HepG2 (cell line): Measurements from ENCODE around the gene CDC37. TPM values are rescaled to one million over a fixed set of nuclear protein-coding genes. Genes with fewer than 3 reads are reported as not detected.

Experiments
- ATAC-seq: fragments of 200-7000 bp; cut with Tn5 transposase; 3 replicates; pipeline ENCODE4 v1.9.1; 2020; ENCODE audit warnings: mild to moderate bottlenecking, moderate library complexity
- BruUV-seq: library from RNA; stranded (reverse); fragments of 400-500 nt; replicated peaks from 2 replicates; lab custom pipeline; 2021; lab: Mats Ljungman, UMichigan
- CTCF ChIA-PET: fragments of 300-600 bp; formaldehyde crosslinking; extraction: SDS; loops from one replicate; lab custom pipeline; 2021; ENCODE audit warnings: low total read pairs, inconsistent platforms, low intra/inter-chr PET ratio; lab: Yijun Ruan, JAX
- POLR2A ChIA-PET: fragments of 350-600 bp; sonication (Branson Sonifier 250); formaldehyde crosslinking; loops from one replicate; lab custom pipeline; 2020; ENCODE audit warnings: antibody characterized with exemption, inconsistent platforms; lab: Yijun Ruan, JAX
- DNase-seq: peaks from one replicate; pipeline ENCODE4 v3.0.0-alpha.2; 2015; ENCODE audit warnings: low spot score
- FAIRE-seq: peaks from 3 replicates; lab custom pipeline; 2011; peaks lifted over from hg19 to GRCh38; lab: Jason Lieb, UNC
- H2AFZ ChIP-seq: one replicate; pipeline ENCODE4 v1.6.1; 2011; ENCODE audit warnings: low read length, inconsistent platforms
- H3K27ac ChIP-seq: fragments of 300-600 bp; 3 replicates; pipeline ENCODE4 v1.8.0; 2011; ENCODE audit warnings: mixed run types, mild to moderate bottlenecking, mixed read lengths, low read length, inconsistent platforms; ENCODE audit not compliant: insufficient read depth; ENCODE audit errors: extremely low read length
- H3K27me3 ChIP-seq, 2 experiments: fragments of 200-600 bp in 1 of 2; 2 replicates in 1 of 2; 3 replicates in 1 of 2; pipeline versions ENCODE4 v1.6.0 to v1.8.0; 2011; ENCODE audit warnings: low read length in 2 of 2, mild to moderate bottlenecking in 2 of 2, moderate library complexity in 2 of 2, inconsistent platforms in 1 of 2; ENCODE audit not compliant: insufficient read depth in 2 of 2, control insufficient read depth in 1 of 2
- H3K36me3 ChIP-seq, 2 experiments: fragments of 200-600 bp in 1 of 2; replicated peaks in 1 of 2; 2 replicates in 1 of 2; 3 replicates in 1 of 2; pipeline versions ENCODE4 v1.5.1 to v1.8.0; 2011; ENCODE audit warnings: low read length in 2 of 2, inconsistent platforms in 1 of 2; ENCODE audit not compliant: insufficient read depth in 2 of 2, control insufficient read depth in 1 of 2
- H3K4me1 ChIP-seq: 2 replicates; pipeline ENCODE4 v1.5.1; 2012; ENCODE audit warnings: low read length, inconsistent platforms; ENCODE audit not compliant: insufficient read depth
- H3K4me2 ChIP-seq: 2 replicates; pipeline ENCODE4 v1.6.0; 2011; ENCODE audit warnings: low read depth, low read length, inconsistent platforms
- H3K4me3 ChIP-seq, 3 experiments: fragments of 200-600 bp in 1 of 3; sonication (generic), shearing (Covaris generic) in 1 of 3; replicated peaks in 1 of 3; 2 replicates each; pipeline ENCODE4 v1.5.1; 2011 to 2016; ENCODE audit warnings: low read length in 3 of 3, inconsistent platforms in 2 of 3, low read depth in 2 of 3, mild to moderate bottlenecking in 2 of 3, control low read depth in 1 of 3, mixed read lengths in 1 of 3; ENCODE audit not compliant: insufficient read depth in 1 of 3
- H3K79me2 ChIP-seq: one replicate; pipeline ENCODE4 v1.6.1; 2011; ENCODE audit warnings: low read length, inconsistent platforms; ENCODE audit not compliant: insufficient read depth
- H3K9ac ChIP-seq: 2 replicates; pipeline ENCODE4 v1.6.0; 2011; ENCODE audit warnings: mild to moderate bottlenecking, low read depth, low read length, inconsistent platforms; ENCODE audit not compliant: insufficient read depth
- H3K9me3 ChIP-seq: 2 replicates; pipeline ENCODE4 v1.5.1; 2012; ENCODE audit warnings: mild to moderate bottlenecking, low read length
- H4K20me1 ChIP-seq: 2 replicates; pipeline ENCODE4 v1.6.0; 2011; ENCODE audit warnings: inconsistent platforms, mild to moderate bottlenecking, low read length, moderate library complexity; ENCODE audit not compliant: insufficient read depth
- ELF4 ChIP-seq: sonication (generic); formaldehyde crosslinking; IDR thresholded peaks from 2 replicates; pipeline ENCODE4 v1.5.0; 2020; ENCODE audit warnings: missing genetic modification reagents, mild to moderate bottlenecking, moderate library complexity, borderline replicate concordance
- IKZF5 ChIP-seq: IDR thresholded peaks from 2 replicates; pipeline ENCODE4 v1.6.1; 2018; ENCODE audit warnings: missing genetic modification reagents, mild to moderate bottlenecking, missing compliant biosample characterization
- ZNF691 ChIP-seq: sonication (generic); formaldehyde crosslinking; IDR thresholded peaks from 2 replicates; pipeline ENCODE4 v1.4.0; 2020; ENCODE audit warnings: missing genetic modification reagents, low read depth, mild to moderate bottlenecking, borderline replicate concordance
- ZNF891 ChIP-seq: sonication (generic); formaldehyde crosslinking; IDR thresholded peaks from 2 replicates; pipeline ENCODE4 v1.5.0; 2020; ENCODE audit warnings: mild to moderate bottlenecking, missing genetic modification reagents
- ZXDC ChIP-seq: sonication (generic); formaldehyde crosslinking; IDR thresholded peaks from 2 replicates; pipeline ENCODE4 v1.5.0; 2020; ENCODE audit warnings: mild to moderate bottlenecking, missing genetic modification reagents
- WGBS: methylation state at CpG from one replicate; pipeline ENCODE4 v1.1.6; 2017; ENCODE audit warnings: low lambda C conversion rate; 5-methylcytosine and 5-hydroxymethylcytosine counted together
- in situ Hi-C: cut with HindIII; loops from 2 replicates; pipeline ENCODE4 v1.10.0; 2017; ENCODE audit warnings: low pct_unique_long_range_greater_than_20kb; ENCODE audit not compliant: extremely low pct_ligation_motif_present
- intact Hi-C: fragments of 100-400 bp; cut with micrococcal nuclease; formaldehyde crosslinking; loops from one replicate; pipeline ENCODE4 v1.10.0; 2022; ENCODE audit not compliant: unreplicated experiment
- polyA plus RNA-seq, 8 experiments: library from polyadenylated mRNA; depleted of rRNA in 3 of 8; stranded (reverse) in 7 of 8; unstranded in 1 of 8; fragments of >200 nt; fragmentation: Illumina TruSeq in 4 of 8; extraction: Trizol in 4 of 8; gene quantifications; 2 replicates each; pipeline versions ENCODE4 v1.2.1 to v1.2.3, GENCODE V29; 2011 to 2016; ENCODE audit warnings: low read depth in 4 of 8, missing spikeins in 1 of 8, mixed read lengths in 1 of 8; ENCODE audit not compliant: insufficient read depth in 1 of 8
- total RNA-seq, 5 experiments: library from RNA; depleted of rRNA; stranded (reverse); fragments of >200 nt; fragmentation: Illumina TruSeq; extraction: Trizol; gene quantifications; 2 replicates each; pipeline ENCODE4 v1.2.3, GENCODE V29; 2016; ENCODE audit warnings: low read depth in 1 of 5

CDC37 gene
- total and polyA plus RNA-seq, 2 of the 13 experiments (the other 11 are each of a cell fraction or from before 2014, with no cell fraction given): 158 to 177 TPM

- H3K9me3 ChIP-seq: no peaks in the 10 kb centered on the region
- FAIRE-seq (no peak), DNase-seq (no peak), ATAC-seq (no peak)
- H3K4me2 ChIP-seq: peak overlapping the region; percentile 32; the same call in 1 of the 2 replicates
- TF ChIP-seq ZNF891 (CRISPR knock-in tag) (0 out of 2 replicates have a peak, but pooled peaks have one; percentile 54), ZNF691 (CRISPR knock-in tag) (no peak), IKZF5 (no peak), ELF4 (CRISPR knock-in tag) (no peak), ZXDC (CRISPR knock-in tag) (no peak)
- intact Hi-C loops: no loop called here
- POLR2A ChIA-PET: no interaction called here
- H3K4me3 ChIP-seq: no peak overlapping the region
- H3K27me3 ChIP-seq: peaks cover 0 to 9% of the 10 kb centered on the region in 2 experiments; a peak in 1 of 5 replicates
- no TSS peak for BruUV-seq
- 0 out of 2 replicates have a peak overlapping the region, but pooled peaks have one; percentile 12 for H3K9ac ChIP-seq
- CTCF ChIA-PET: no interaction called here
- H3K36me3 ChIP-seq: no peaks in the 10 kb centered on the region
- H3K27ac ChIP-seq: peak overlapping the region; percentile 42
- no peaks in the 10 kb centered on the region for H3K79me2 ChIP-seq
- no peak overlapping the region for H2AFZ ChIP-seq
- H4K20me1 ChIP-seq: no peaks in the 10 kb centered on the region
- WGBS: 100% methylated on average over 1 of the region's 2 CpGs
- H3K4me1 ChIP-seq: peaks cover 23% of the 10 kb centered on the region
- in situ Hi-C loops: no loop called here
Measured at GRCh38 chr19:10432736-10433130, 29.4 kb upstream of the CDC37 start.
